ENCODE results near the gene R3HDM2. TPM values are rescaled to one million over a fixed set of nuclear protein-coding genes. Genes with fewer than 3 reads are reported as not detected.
A peak's percentile ranks its signal among the peaks of the same experiment; 100 is the strongest.
"Not testable (repeated sequence)": the region's sequence is repeated elsewhere in the genome, so short reads cannot be mapped to it uniquely, and the experiment has no call there.

Gene R3HDM2
- total RNA-seq, 4 donors from 2014 or later = 30.3 to 41.5 (median 35.1) TPM

DNA sequence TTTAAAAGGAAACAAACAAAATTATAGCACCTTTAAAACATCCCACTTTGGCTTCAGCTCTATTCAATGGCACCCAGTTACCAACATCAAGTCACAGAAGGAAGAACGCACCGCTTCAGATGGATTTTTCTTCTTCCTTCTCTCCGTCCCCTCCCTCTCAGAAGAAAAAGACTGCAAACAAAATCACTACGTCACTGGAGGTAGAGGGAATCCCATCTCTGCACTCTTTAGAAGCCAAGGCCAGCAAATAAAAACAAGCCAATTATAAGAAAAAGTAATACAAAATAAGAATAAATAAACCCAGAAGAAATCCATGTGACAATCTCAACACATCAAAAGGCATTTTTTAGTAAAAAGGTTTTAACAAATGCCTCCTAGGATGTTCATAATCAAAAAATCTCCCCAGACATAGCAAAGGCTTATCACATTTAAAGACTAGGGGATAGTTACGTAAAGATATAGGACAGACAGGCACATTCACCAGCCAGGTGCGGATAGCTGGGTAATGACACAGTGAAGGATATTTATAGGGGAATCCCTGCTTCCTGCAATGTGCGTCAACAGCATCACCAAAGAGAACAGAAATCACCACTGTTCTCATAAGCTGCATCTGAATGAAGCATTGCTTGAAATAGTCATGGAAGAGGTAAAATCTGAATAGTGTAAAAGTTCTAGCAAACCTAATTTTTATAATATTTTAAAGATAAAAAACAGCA, 89.4 kb downstream of the R3HDM2 start:
- Histone ChIP-seq H3K9me3 (no peaks in the 10 kb centered on the region), H3K4me1 (peaks cover 6 to 27% (median 16%) of the 10 kb centered on the region in 4 donors), H3K27me3 (no peaks in the 10 kb centered on the region), H3K27ac (replicated peaks in 1 of 4) (peak overlapping the region in 1 of 4 donors; percentile 18), H3K4me3 (no peak overlapping the region), H3K36me3 (peaks cover 0 to 11% (median 3%) of the 10 kb centered on the region in 4 donors)
- intact Hi-C loops (cut with DNase I) = no loop called here
- WGBS = 66% methylated on average over 7 of the region's 7 CpGs
- DNase-seq (ENCODE audit: extremely low spot score) = no peak
- TF ChIP-seq EP300 (IDR thresholded peaks at IDR 0.05) = no peak
- TF ChIP-seq, protein P1, sequence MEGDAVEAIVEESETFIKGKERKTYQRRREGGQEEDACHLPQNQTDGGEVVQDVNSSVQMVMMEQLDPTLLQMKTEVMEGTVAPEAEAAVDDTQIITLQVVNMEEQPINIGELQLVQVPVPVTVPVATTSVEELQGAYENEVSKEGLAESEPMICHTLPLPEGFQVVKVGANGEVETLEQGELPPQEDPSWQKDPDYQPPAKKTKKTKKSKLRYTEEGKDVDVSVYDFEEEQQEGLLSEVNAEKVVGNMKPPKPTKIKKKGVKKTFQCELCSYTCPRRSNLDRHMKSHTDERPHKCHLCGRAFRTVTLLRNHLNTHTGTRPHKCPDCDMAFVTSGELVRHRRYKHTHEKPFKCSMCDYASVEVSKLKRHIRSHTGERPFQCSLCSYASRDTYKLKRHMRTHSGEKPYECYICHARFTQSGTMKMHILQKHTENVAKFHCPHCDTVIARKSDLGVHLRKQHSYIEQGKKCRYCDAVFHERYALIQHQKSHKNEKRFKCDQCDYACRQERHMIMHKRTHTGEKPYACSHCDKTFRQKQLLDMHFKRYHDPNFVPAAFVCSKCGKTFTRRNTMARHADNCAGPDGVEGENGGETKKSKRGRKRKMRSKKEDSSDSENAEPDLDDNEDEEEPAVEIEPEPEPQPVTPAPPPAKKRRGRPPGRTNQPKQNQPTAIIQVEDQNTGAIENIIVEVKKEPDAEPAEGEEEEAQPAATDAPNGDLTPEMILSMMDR (IDR thresholded peaks at IDR 0.05) = no peak
- TF ChIP-seq POLR2A (IDR thresholded peaks at IDR 0.05; ENCODE audit: low read depth) = no peak
- no peak for TF ChIP-seq POLR2AphosphoS5 (IDR thresholded peaks at IDR 0.05)

DNA sequence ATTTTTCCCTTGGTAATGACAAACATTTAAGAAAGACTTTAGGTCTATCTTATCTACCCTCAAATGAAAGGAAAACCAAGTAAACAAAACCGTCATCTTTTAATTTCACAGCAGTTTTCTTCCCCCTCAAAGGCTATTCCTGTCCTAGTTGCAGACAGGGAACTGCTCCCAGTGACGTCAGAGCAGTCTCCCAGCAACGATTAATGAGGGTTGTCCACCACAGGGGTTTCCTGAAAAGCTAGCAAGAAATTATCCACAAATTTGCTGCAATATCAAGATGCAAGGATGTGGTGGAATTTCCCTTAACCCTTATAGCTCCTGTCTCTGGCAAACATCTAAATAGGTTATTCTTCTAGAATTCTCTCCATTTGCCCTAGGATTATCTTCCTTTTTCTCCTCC, 90.7 kb downstream of the R3HDM2 start:
- H3K4me1 ChIP-seq = peaks cover 6 to 27% (median 16%) of the 10 kb centered on the region in 4 donors
- no peak overlapping the region for H3K4me3 ChIP-seq
- TF ChIP-seq POLR2A (IDR thresholded peaks at IDR 0.05; ENCODE audit: low read depth) (no peak), POLR2AphosphoS5 (IDR thresholded peaks at IDR 0.05) (peak in 1 of 2 donors; percentile 16)
- H3K27ac ChIP-seq (replicated peaks in 1 of 4) = no peak overlapping the region
- peaks cover 0 to 11% (median 3%) of the 10 kb centered on the region in 4 donors for H3K36me3 ChIP-seq
- DNase-seq (ENCODE audit: extremely low spot score) = no peak
- no peaks in the 10 kb centered on the region for H3K27me3 ChIP-seq
- 12% methylated on average over 3 of the region's 3 CpGs for WGBS
- intact Hi-C loops (cut with DNase I) = no loop called here
- H3K9me3 ChIP-seq = no peaks in the 10 kb centered on the region

DNA sequence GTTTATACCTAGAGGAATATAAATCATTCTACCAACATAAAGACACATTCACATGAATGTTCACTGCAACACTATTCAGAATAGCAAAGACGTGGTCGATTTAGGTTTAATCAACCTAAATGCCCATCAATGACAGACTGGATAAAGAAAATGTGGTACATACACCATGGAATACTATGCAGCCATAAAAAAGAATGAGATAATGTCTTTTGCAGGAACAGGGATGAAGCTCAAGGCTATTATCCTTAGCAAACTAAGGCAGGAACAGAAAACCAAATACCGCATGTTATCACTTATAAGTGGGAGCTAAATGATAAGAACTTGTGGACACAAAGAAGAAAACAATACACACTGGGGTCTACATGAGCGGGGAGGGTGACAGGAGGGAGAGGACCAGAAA, 94.5 kb downstream of the R3HDM2 start:
- H3K9me3 ChIP-seq; H3K27me3 ChIP-seq; intact Hi-C loops (cut with DNase I); DNase-seq (ENCODE audit: extremely low spot score); H3K4me3 ChIP-seq; H3K27ac ChIP-seq (replicated peaks in 1 of 4): not testable (repeated sequence)
- H3K36me3 ChIP-seq = peaks cover 0 to 13% (median 3%) of the 10 kb centered on the region in 4 donors
- peaks cover 4 to 15% (median 10%) of the 10 kb centered on the region in 4 donors for H3K4me1 ChIP-seq
- 99% methylated on average over 4 of the region's 4 CpGs for WGBS

DNA sequence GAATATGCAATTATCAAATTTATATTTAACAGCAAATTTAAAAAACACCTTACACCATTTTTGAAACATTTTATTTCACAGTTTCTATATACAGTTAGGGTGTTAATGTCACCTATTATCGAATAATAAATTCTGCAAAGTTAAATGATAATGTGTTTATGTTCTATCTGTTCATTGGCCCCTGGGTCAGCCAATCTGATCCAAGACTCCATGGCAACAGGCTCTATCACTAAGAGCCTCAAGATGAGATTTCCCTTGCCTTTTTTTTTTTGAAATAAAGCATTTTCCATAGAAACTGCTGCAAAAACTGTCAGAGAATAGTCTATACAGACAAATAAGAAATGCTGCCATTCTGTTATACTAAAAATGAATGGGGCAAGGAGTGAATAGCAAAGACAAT, 96.6 kb downstream of the R3HDM2 start:
- H3K27me3 ChIP-seq = no peaks in the 10 kb centered on the region
- no peaks in the 10 kb centered on the region for H3K9me3 ChIP-seq
- intact Hi-C loops (cut with DNase I) = no loop called here
- no peak for DNase-seq (ENCODE audit: extremely low spot score)
- no peak overlapping the region for H3K4me3 ChIP-seq
- TF ChIP-seq, protein P1 (IDR thresholded peaks at IDR 0.05) = no peak
- no peak for TF ChIP-seq POLR2AphosphoS5 (IDR thresholded peaks at IDR 0.05)
- no peaks in the 10 kb centered on the region for H3K4me1 ChIP-seq
- H3K36me3 ChIP-seq = peaks cover 0 to 20% (median 2%) of the 10 kb centered on the region in 4 donors
- 94% methylated on average over 1 of the region's 1 CpG for WGBS
- H3K27ac ChIP-seq (replicated peaks in 1 of 4) = no peak overlapping the region

DNA sequence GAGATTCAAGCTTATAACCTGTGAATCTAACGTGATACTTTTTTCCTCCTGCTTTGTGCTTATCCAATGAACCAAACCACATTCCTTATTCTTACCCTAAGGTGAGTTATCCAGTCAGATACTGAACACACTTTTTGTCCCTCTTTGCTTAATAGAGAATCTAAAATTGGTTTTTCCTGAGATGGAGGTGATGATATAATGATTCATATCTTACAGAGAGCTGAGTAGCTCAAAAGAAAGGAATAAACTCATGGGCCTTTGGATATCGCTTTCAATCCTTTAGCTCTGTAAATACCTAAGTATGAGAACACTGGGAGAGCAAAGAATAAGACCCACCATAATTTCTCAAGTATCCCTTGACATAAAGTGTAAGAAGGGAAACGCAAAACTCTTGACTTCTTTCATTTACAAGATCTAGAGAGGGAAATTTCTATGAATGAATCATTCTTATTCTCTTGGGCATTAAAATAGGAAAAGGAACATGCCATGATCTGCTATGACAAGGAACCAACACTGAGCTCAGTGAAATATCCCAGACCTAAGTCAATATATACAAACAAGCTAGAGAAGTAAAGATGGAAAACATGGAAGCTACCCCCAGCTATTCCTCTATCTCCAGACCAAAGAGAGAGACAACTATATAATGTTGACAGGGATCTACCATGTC, 98.1 kb downstream of the R3HDM2 start:
- Histone ChIP-seq H3K36me3 (peaks cover 0 to 16% (median 0%) of the 10 kb centered on the region in 4 donors), H3K4me3 (no peak overlapping the region), H3K27ac (replicated peaks in 1 of 4) (no peak overlapping the region), H3K4me1 (no peaks in the 10 kb centered on the region), H3K27me3 (no peaks in the 10 kb centered on the region), H3K9me3 (no peaks in the 10 kb centered on the region)
- TF ChIP-seq EP300 (IDR thresholded peaks at IDR 0.05) = no peak
- no peak for TF ChIP-seq POLR2AphosphoS5 (IDR thresholded peaks at IDR 0.05)
- TF ChIP-seq, protein P1 (IDR thresholded peaks at IDR 0.05) = no peak
- intact Hi-C loops (cut with DNase I) = no loop called here
- 90% methylated on average over 3 of the region's 3 CpGs for WGBS
- DNase-seq (ENCODE audit: extremely low spot score) = no peak

Measured in esophagus muscularis mucosa (tissue), 4 donors.